ENCODE results near the gene CRY2.

DNA sequence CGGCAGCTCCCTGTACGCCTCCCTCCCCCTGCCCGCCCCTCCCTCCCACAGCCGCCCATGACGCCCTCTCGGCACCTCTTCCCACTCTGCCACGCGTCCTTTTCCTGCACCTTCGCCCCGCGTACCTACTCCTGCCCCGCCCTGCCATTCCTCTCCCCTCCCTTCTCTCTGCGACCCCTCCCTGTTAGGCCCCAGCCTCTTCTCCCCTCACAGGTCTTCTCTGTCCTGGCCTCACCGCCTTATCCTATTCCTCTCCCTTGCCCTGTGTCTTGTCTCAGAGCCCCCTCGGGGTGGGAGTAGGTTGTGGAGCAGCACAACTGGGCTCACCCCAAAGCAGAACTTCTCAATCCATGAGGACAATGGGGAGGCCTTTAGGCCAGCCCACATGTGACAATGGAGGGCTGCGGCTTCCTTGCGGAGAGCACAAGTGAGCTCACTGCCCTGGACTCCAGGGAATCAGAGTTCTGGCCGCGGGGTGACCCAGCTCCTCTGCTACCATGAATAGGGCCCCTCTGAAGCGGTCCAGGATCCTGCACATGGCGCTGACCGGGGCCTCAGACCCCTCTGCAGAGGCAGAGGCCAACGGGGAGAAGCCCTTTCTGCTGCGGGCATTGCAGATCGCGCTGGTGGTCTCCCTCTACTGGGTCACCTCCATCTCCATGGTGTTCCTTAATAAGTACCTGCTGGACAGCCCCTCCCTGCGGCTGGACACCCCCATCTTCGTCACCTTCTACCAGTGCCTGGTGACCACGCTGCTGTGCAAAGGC lies 41.8 kb upstream of the CRY2 start:
- TF ChIP-seq, protein P1, sequence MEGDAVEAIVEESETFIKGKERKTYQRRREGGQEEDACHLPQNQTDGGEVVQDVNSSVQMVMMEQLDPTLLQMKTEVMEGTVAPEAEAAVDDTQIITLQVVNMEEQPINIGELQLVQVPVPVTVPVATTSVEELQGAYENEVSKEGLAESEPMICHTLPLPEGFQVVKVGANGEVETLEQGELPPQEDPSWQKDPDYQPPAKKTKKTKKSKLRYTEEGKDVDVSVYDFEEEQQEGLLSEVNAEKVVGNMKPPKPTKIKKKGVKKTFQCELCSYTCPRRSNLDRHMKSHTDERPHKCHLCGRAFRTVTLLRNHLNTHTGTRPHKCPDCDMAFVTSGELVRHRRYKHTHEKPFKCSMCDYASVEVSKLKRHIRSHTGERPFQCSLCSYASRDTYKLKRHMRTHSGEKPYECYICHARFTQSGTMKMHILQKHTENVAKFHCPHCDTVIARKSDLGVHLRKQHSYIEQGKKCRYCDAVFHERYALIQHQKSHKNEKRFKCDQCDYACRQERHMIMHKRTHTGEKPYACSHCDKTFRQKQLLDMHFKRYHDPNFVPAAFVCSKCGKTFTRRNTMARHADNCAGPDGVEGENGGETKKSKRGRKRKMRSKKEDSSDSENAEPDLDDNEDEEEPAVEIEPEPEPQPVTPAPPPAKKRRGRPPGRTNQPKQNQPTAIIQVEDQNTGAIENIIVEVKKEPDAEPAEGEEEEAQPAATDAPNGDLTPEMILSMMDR (conservative IDR thresholded peaks at IDR 0.05 in 1 of 2, IDR thresholded peaks at IDR 0.05 in 1 of 2; ENCODE audit: low read depth in 1 of 2, low read length in 2 of 2) = no peak
- no peak for TF ChIP-seq EZH2 (IDR thresholded peaks at IDR 0.05; ENCODE audit: low read length, missing control alignments)

Measured in fibroblast of lung (primary cell).